ENCODE measurements around the gene PRELID3B. TPM values are rescaled to one million over a fixed set of nuclear protein-coding genes. Genes with fewer than 3 reads are reported as not detected.

The PRELID3B gene
- total and polyA plus RNA-seq, 2 experiments from 2014 or later = 64.1 to 75.8 TPM

- Histone ChIP-seq H2AFZ (no peak overlapping the region), H3K9me3 (ENCODE audit: low read depth) (no peaks in the 10 kb centered on the region), H3K36me3 (ENCODE audit: low read depth) (peaks cover 3% of the 10 kb centered on the region; the same call in 1 of the 2 replicates), H3K79me2 (ENCODE audit: insufficient read depth) (0 out of 2 replicates have a peak, but pooled peaks cover 4% of the 10 kb centered on the region), H3K4me2 (ENCODE audit: unreplicated experiment) (no peak overlapping the region), H3K9ac (no peak overlapping the region), H3F3A (ENCODE audit: insufficient read depth) (peaks cover 21% of the 10 kb centered on the region), H3K4me3 (no peak overlapping the region), H4K20me1 (ENCODE audit: insufficient read depth) (no peaks in the 10 kb centered on the region), H3K27me3 (replicated peaks; ENCODE audit: insufficient read depth) (no peaks in the 10 kb centered on the region), H3K4me1 (ENCODE audit: insufficient read depth) (peaks cover 26% of the 10 kb centered on the region), H3K27ac (no peak overlapping the region), H3K9me2 (ENCODE audit: insufficient read depth) (no peaks in the 10 kb centered on the region)
- TF ChIP-seq EZH2 (IDR thresholded peaks at IDR 0.05; ENCODE audit: insufficient read depth, poor library complexity, severe bottlenecking) = no peak
- TF ChIP-seq EZH2phosphoT487 (IDR thresholded peaks at IDR 0.05; ENCODE audit: insufficient read depth, low read depth) = no peak
- in situ Hi-C loops (cut with MboI) = loop anchor here (25.0 kb wide), 1 partner anchor 782 kb away; the partner anchor contains the start of gene ANKRD60
- WGBS, 2 experiments (ENCODE audit: low coverage in 1 of 2, low lambda C conversion rate in 2 of 2, missing lambda C conversion rate in 2 of 2) = 97 to 98% methylated on average over 10 of the region's 10 CpGs
- DNase-seq = no peak
These were observed 23.8 kb downstream of the PRELID3B start for GRCh38 chr20:59018817-59019216.

- Histone ChIP-seq H3K9ac (no peak overlapping the region), H4K20me1 (ENCODE audit: insufficient read depth) (no peaks in the 10 kb centered on the region), H3F3A (ENCODE audit: insufficient read depth) (peaks cover 27% of the 10 kb centered on the region), H3K79me2 (ENCODE audit: insufficient read depth) (0 out of 2 replicates have a peak, but pooled peaks cover 4% of the 10 kb centered on the region), H3K36me3 (ENCODE audit: low read depth) (peaks cover 3% of the 10 kb centered on the region; the same call in 1 of the 2 replicates), H3K4me1 (ENCODE audit: insufficient read depth) (peaks cover 29% of the 10 kb centered on the region), H2AFZ (no peak overlapping the region), H3K4me2 (ENCODE audit: unreplicated experiment) (no peak overlapping the region), H3K27ac (no peak overlapping the region), H3K27me3 (replicated peaks; ENCODE audit: insufficient read depth) (no peaks in the 10 kb centered on the region), H3K9me3 (ENCODE audit: low read depth) (no peaks in the 10 kb centered on the region), H3K4me3 (no peak overlapping the region), H3K9me2 (ENCODE audit: insufficient read depth) (no peaks in the 10 kb centered on the region)
- WGBS, 2 experiments (ENCODE audit: low coverage in 1 of 2, low lambda C conversion rate in 2 of 2, missing lambda C conversion rate in 2 of 2) = 93 to 96% methylated on average over 16 of the region's 16 CpGs
- in situ Hi-C loops (cut with MboI) = loop anchor here (25.0 kb wide), 1 partner anchor 780 kb away; the partner anchor contains the start of gene ANKRD60
- TF ChIP-seq EZH2 (IDR thresholded peaks at IDR 0.05; ENCODE audit: insufficient read depth, poor library complexity, severe bottlenecking) (no peak), EZH2phosphoT487 (IDR thresholded peaks at IDR 0.05; ENCODE audit: insufficient read depth, low read depth) (no peak)
- DNase-seq = no peak
These were observed 24.9 kb downstream of the PRELID3B start for GRCh38 chr20:59017493-59018231.

- 66 to 68% methylated on average over 4 of the region's 4 CpGs for WGBS, 2 experiments (ENCODE audit: low coverage in 1 of 2, low lambda C conversion rate in 2 of 2, missing lambda C conversion rate in 2 of 2)
- TF ChIP-seq EZH2phosphoT487 (IDR thresholded peaks at IDR 0.05; ENCODE audit: insufficient read depth, low read depth) = no peak
- TF ChIP-seq EZH2 (IDR thresholded peaks at IDR 0.05; ENCODE audit: insufficient read depth, poor library complexity, severe bottlenecking) = no peak
- H3K27ac ChIP-seq = no peak overlapping the region
- H3K27me3 ChIP-seq (replicated peaks; ENCODE audit: insufficient read depth) = no peaks in the 10 kb centered on the region
- 0 out of 2 replicates have a peak, but pooled peaks cover 4% of the 10 kb centered on the region for H3K79me2 ChIP-seq (ENCODE audit: insufficient read depth)
- no peak for DNase-seq
- no peaks in the 10 kb centered on the region for H3K9me2 ChIP-seq (ENCODE audit: insufficient read depth)
- H3K9me3 ChIP-seq (ENCODE audit: low read depth) = no peaks in the 10 kb centered on the region
- H2AFZ ChIP-seq = no peak overlapping the region
- H3K4me2 ChIP-seq (ENCODE audit: unreplicated experiment) = no peak overlapping the region
- no peaks in the 10 kb centered on the region for H3K36me3 ChIP-seq (ENCODE audit: low read depth)
- H3K4me3 ChIP-seq = no peak overlapping the region
- peaks cover 29% of the 10 kb centered on the region for H3K4me1 ChIP-seq (ENCODE audit: insufficient read depth)
- H4K20me1 ChIP-seq (ENCODE audit: insufficient read depth) = no peaks in the 10 kb centered on the region
- in situ Hi-C loops (cut with MboI) = loop anchor here (25.0 kb wide), 1 partner anchor 780 kb away; the partner anchor contains the start of gene ANKRD60
- H3K9ac ChIP-seq = no peak overlapping the region
- H3F3A ChIP-seq (ENCODE audit: insufficient read depth) = peaks cover 27% of the 10 kb centered on the region
These were observed 25.6 kb downstream of the PRELID3B start for GRCh38 chr20:59016795-59017492.

All from GM23248 (cell line).